K562 (cell line): ENCODE data around the gene RFWD3. TPM values are rescaled to one million over a fixed set of nuclear protein-coding genes. Genes with fewer than 3 reads are reported as not detected.
A peak's percentile ranks its signal among the peaks of the same experiment; 100 is the strongest.

Experiments used
- CEBPG ChIP-seq, 3 experiments: fragments of 200-800 bp in 1 of 3; sonication (Bioruptor generic) in 1 of 3; sonication (generic) in 1 of 3; formaldehyde crosslinking in 1 of 3; IDR thresholded peaks in 2 of 3; conservative IDR thresholded peaks in 1 of 3; 2 replicates each; pipeline versions ENCODE4 v1.6.1 to v1.8.0; 2016 to 2022; ENCODE audit warnings: missing compliant biosample characterization in 2 of 3, missing genetic modification characterization in 2 of 3, mild to moderate bottlenecking in 1 of 3, missing genetic modification reagents in 1 of 3
- CREB3L1 ChIP-seq: fragments of 450-650 bp; IDR thresholded peaks from 2 replicates; pipeline ENCODE4 v1.6.1; 2014; ENCODE audit warnings: low read depth, mild to moderate bottlenecking, moderate library complexity, borderline replicate concordance
- ILF3 ChIP-seq: fragments of 450-650 bp; IDR thresholded peaks from 2 replicates; pipeline ENCODE4 v1.6.1; 2018; ENCODE audit warnings: antibody characterized with exemption, mild to moderate bottlenecking, moderate library complexity, borderline replicate concordance
- ILK ChIP-seq: fragments of 450-650 bp; IDR thresholded peaks from 2 replicates; pipeline ENCODE4 v1.6.1; 2016; ENCODE audit warnings: missing genetic modification characterization, low read depth, mild to moderate bottlenecking, missing compliant biosample characterization, moderate library complexity, borderline replicate concordance
- KDM1A ChIP-seq, 2 experiments: fragments of 450-650 bp; IDR thresholded peaks; 2 replicates each; pipeline ENCODE4 v1.6.1; 2016; ENCODE audit warnings: mild to moderate bottlenecking in 2 of 2
- MAFK ChIP-seq: IDR thresholded peaks from 2 replicates; pipeline ENCODE4 v1.6.1; 2011; ENCODE audit warnings: low read length, improper control_type of control experiment
- NFE2 ChIP-seq: IDR thresholded peaks from 2 replicates; pipeline ENCODE4 v1.6.1; 2014; ENCODE audit warnings: antibody characterized with exemption, low read depth
- NR2F6 ChIP-seq: fragments of 450-650 bp; formaldehyde crosslinking; IDR thresholded peaks from 2 replicates; pipeline ENCODE4 v1.4.0; 2020; ENCODE audit warnings: mild to moderate bottlenecking
- PHB ChIP-seq: fragments of 250-450 bp; sonication (Bioruptor Pico); IDR thresholded peaks from 2 replicates; pipeline ENCODE4 v1.5.0; 2021
- RBM14 ChIP-seq: fragments of 200-400 bp; formaldehyde crosslinking; IDR thresholded peaks from 2 replicates; pipeline ENCODE4 v1.6.1; 2018; ENCODE audit warnings: low read depth, mild to moderate bottlenecking, low read length, moderate library complexity, borderline replicate concordance; ENCODE audit not compliant: insufficient read depth
- SREBF1 ChIP-seq: fragments of 150-350 bp; IDR thresholded peaks from 2 replicates; pipeline ENCODE4 v1.6.1; 2014; ENCODE audit warnings: antibody characterized with exemption, low read depth, low read length, borderline replicate concordance
- TAF1 ChIP-seq: IDR thresholded peaks from 2 replicates; pipeline ENCODE4 v1.6.1; 2011; ENCODE audit warnings: mild to moderate bottlenecking, low read length, moderate library complexity; ENCODE audit not compliant: insufficient read depth, control insufficient read depth, severe bottlenecking; ENCODE audit errors: extremely low read depth
- TRIM24 ChIP-seq, 2 experiments: fragments of 450-650 bp; IDR thresholded peaks; 2 replicates each; pipeline ENCODE4 v1.6.1; 2016
- ZNF282 ChIP-seq: sonication (generic); formaldehyde crosslinking; IDR thresholded peaks from 2 replicates; pipeline ENCODE4 v1.8.1; 2023; ENCODE audit warnings: missing genetic modification reagents
- ZNF407 ChIP-seq: fragments of 450-650 bp; IDR thresholded peaks from 2 replicates; pipeline ENCODE4 v1.6.1; 2016; ENCODE audit warnings: low read depth
- polyA plus RNA-seq, 8 experiments: library from polyadenylated mRNA; depleted of rRNA in 4 of 8; stranded (reverse) in 5 of 8; unstranded in 3 of 8; fragments of >200 nt; fragmentation: Nextera tagmentation in 2 of 8; fragmentation: Illumina TruSeq in 1 of 8; extraction: Ambion mirVana in 2 of 8; extraction: Trizol in 1 of 8; gene quantifications; 2 replicates each; pipeline versions ENCODE4 v1.2.1 to v1.2.3, GENCODE V29; 2011 to 2014; ENCODE audit warnings: inconsistent platforms in 1 of 8, missing spikeins in 1 of 8
- total RNA-seq, 7 experiments: library from RNA; depleted of rRNA in 6 of 7; stranded (reverse); fragments of >200 nt in 6 of 7; fragmentation: Illumina TruSeq in 2 of 7; extraction: Trizol in 2 of 7; gene quantifications; 2 replicates each; pipeline versions ENCODE4 v1.2.1 to v1.2.3, GENCODE V29; 2011 to 2021; ENCODE audit warnings: low replicate concordance in 1 of 7
- TF ChIP-seq, protein P1 (sequence below), 2 experiments: fragments of 450-650 bp; conservative IDR thresholded peaks; 2 replicates each; pipeline ENCODE4 v1.6.1; 2017; ENCODE audit warnings: mild to moderate bottlenecking in 2 of 2, moderate library complexity in 2 of 2

RFWD3 gene
- total and polyA plus RNA-seq, 9 of the 15 experiments (the other 6 are each of a cell fraction or from before 2014, with no cell fraction given): 20.8 to 121 (median 79.0) TPM

DNA sequence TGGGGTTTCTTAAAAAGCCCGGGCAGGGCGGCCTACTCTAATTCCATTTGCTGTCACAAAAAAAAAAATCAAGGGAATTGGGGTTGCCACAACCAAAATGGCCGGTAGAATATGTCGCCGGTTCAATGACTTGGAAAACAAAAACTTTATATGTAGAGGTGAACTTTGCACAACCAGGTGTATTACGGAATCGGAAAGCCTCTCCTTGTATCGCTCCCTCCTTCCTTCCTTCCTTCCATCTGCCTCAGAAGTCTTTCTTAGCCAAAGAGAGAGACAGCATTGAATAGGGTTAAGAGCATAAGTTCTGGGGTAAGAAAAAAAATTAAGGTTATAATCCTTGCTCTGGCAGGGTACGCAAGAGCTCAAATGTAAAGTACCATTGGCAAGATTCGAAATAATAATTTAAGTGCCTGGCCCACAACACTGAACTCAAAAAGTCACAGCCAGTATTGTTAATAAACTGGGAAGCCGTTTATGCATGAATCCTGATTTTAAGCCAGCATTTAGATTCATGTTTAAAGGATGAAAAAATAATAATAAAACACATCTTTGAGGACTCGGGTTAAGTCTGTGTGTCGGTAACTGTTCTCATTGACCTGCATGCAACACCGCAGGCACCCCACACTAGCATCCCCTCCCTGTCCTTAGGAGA lies 59.2 kb downstream of the RFWD3 start (continued):
- TF ChIP-seq CEBPG (CRISPR knock-in tag; IDR thresholded peaks at IDR 0.05) (no peak), CEBPG (tag; conservative IDR thresholded peaks at IDR 0.05 in 1 of 2, IDR thresholded peaks at IDR 0.05 in 1 of 2) (peak; percentile 37 to 90; a peak in 3 of 4 replicates), NFE2 (0 out of 2 replicates have a peak, but pooled peaks have one; percentile 38), NR2F6 (no peak), ZNF407 (peak; percentile 28; the same call in 1 of the 2 replicates), RBM14 (no peak), ZNF282 (no peak), ILF3 (no peak), SREBF1 (no peak), PHB (no peak), CREB3L1 (no peak), MAFK (no peak), KDM1A (IDR thresholded peaks at IDR 0.05) (no peak), TRIM24 (IDR thresholded peaks at IDR 0.05) (0 out of 4 replicates have a peak, but pooled peaks of 1 of the 2 experiments have one; percentile 29), ILK (no peak), TAF1 (no peak)
- TF ChIP-seq, protein P1, sequence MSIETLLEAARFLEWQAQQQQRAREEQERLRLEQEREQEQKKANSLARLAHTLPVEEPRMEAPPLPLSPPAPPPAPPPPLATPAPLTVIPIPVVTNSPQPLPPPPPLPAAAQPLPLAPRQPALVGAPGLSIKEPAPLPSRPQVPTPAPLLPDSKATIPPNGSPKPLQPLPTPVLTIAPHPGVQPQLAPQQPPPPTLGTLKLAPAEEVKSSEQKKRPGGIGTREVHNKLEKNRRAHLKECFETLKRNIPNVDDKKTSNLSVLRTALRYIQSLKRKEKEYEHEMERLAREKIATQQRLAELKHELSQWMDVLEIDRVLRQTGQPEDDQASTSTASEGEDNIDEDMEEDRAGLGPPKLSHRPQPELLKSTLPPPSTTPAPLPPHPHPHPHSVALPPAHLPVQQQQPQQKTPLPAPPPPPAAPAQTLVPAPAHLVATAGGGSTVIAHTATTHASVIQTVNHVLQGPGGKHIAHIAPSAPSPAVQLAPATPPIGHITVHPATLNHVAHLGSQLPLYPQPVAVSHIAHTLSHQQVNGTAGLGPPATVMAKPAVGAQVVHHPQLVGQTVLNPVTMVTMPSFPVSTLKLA (conservative IDR thresholded peaks at IDR 0.05): peak in 1 of 2 experiments; percentile 53; a peak in 1 of 4 replicates
